ENCODE results near the gene BRINP1. TPM values are rescaled to one million over a fixed set of nuclear protein-coding genes. Genes with fewer than 3 reads are reported as not detected.

BRINP1 gene
- total and polyA plus RNA-seq, 8 donors = 0.04 to 0.19 (median 0.08) TPM; not detected in 3

GRCh38 chr9:119310741-119311140, 58.5 kb downstream of the BRINP1 start:
- Histone ChIP-seq H3K4me1 (no peaks in the 10 kb centered on the region), H3K27ac (no peak overlapping the region), H3K9me3 (no peaks in the 10 kb centered on the region), H3K36me3 (no peaks in the 10 kb centered on the region), H3K4me3 (no peak overlapping the region), H3K27me3 (no peaks in the 10 kb centered on the region)
- FAIRE-seq = no peak
- ATAC-seq = no peak
- TF ChIP-seq, protein P1, sequence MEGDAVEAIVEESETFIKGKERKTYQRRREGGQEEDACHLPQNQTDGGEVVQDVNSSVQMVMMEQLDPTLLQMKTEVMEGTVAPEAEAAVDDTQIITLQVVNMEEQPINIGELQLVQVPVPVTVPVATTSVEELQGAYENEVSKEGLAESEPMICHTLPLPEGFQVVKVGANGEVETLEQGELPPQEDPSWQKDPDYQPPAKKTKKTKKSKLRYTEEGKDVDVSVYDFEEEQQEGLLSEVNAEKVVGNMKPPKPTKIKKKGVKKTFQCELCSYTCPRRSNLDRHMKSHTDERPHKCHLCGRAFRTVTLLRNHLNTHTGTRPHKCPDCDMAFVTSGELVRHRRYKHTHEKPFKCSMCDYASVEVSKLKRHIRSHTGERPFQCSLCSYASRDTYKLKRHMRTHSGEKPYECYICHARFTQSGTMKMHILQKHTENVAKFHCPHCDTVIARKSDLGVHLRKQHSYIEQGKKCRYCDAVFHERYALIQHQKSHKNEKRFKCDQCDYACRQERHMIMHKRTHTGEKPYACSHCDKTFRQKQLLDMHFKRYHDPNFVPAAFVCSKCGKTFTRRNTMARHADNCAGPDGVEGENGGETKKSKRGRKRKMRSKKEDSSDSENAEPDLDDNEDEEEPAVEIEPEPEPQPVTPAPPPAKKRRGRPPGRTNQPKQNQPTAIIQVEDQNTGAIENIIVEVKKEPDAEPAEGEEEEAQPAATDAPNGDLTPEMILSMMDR (IDR thresholded peaks at IDR 0.05) = no peak
- intact Hi-C loops (cut with DNase I) = no loop called here
- WGBS, 2 donors = 52 to 63% methylated on average over 5 of the region's 5 CpGs
- DNase-seq = no peak

GRCh38 chr9:119307471-119307870, 61.8 kb downstream of the BRINP1 start:
- ATAC-seq (no peak), FAIRE-seq (no peak), DNase-seq (no peak)
- intact Hi-C loops (cut with DNase I) = no loop called here
- Histone ChIP-seq H3K36me3 (no peaks in the 10 kb centered on the region), H3K4me3 (no peak overlapping the region), H3K9me3 (no peaks in the 10 kb centered on the region), H3K4me1 (no peaks in the 10 kb centered on the region), H3K27ac (no peak overlapping the region), H3K27me3 (no peaks in the 10 kb centered on the region)
- 59 to 76% methylated on average over 5 of the region's 5 CpGs for WGBS, 2 donors
- TF ChIP-seq, protein P1 (IDR thresholded peaks at IDR 0.05) = no peak

- 38 to 57% methylated on average over 3 of the region's 3 CpGs for WGBS, 2 donors
- Histone ChIP-seq H3K9me3 (no peaks in the 10 kb centered on the region), H3K4me3 (no peak overlapping the region), H3K27me3 (no peaks in the 10 kb centered on the region), H3K36me3 (no peaks in the 10 kb centered on the region), H3K27ac (no peak overlapping the region), H3K4me1 (no peaks in the 10 kb centered on the region)
- no peak for ATAC-seq
- intact Hi-C loops (cut with DNase I) = no loop called here
- no peak for DNase-seq
- TF ChIP-seq, protein P1 (IDR thresholded peaks at IDR 0.05) = no peak
- FAIRE-seq = no peak
These were observed 64.7 kb downstream of the BRINP1 start for GRCh38 chr9:119304555-119304954.

- H3K27ac ChIP-seq = no peak overlapping the region
- no peaks in the 10 kb centered on the region for H3K27me3 ChIP-seq
- FAIRE-seq = no peak
- H3K9me3 ChIP-seq = no peaks in the 10 kb centered on the region
- intact Hi-C loops (cut with DNase I) = no loop called here
- ATAC-seq = no peak
- 33 to 43% methylated on average over 13 of the region's 13 CpGs for WGBS, 2 donors
- H3K4me1 ChIP-seq = no peaks in the 10 kb centered on the region
- H3K36me3 ChIP-seq = no peaks in the 10 kb centered on the region
- no peak for DNase-seq
- no peak overlapping the region for H3K4me3 ChIP-seq
- TF ChIP-seq, protein P1 (IDR thresholded peaks at IDR 0.05) = no peak
These were observed 66.1 kb downstream of the BRINP1 start for GRCh38 chr9:119302988-119303698.

- TF ChIP-seq, protein P1 (IDR thresholded peaks at IDR 0.05) = no peak
- intact Hi-C loops (cut with DNase I) = no loop called here
- Histone ChIP-seq H3K27me3 (peaks cover 0 to 10% (median 0%) of the 10 kb centered on the region in 4 donors), H3K4me1 (no peaks in the 10 kb centered on the region), H3K9me3 (no peaks in the 10 kb centered on the region), H3K27ac (no peak overlapping the region), H3K36me3 (no peaks in the 10 kb centered on the region), H3K4me3 (no peak overlapping the region)
- DNase-seq = no peak
- no peak for ATAC-seq
- 37 to 51% methylated on average over 3 of the region's 3 CpGs for WGBS, 2 donors
- no peak for FAIRE-seq
These were observed 71.0 kb downstream of the BRINP1 start for GRCh38 chr9:119298076-119298853.
